ENCODE measurements around the gene BEND4. TPM values are rescaled to one million over a fixed set of nuclear protein-coding genes. Genes with fewer than 3 reads are reported as not detected.

The BEND4 gene
- total and polyA plus RNA-seq, 2 of the 4 experiments (the other 2 are of a cell fraction): not detected

DNA sequence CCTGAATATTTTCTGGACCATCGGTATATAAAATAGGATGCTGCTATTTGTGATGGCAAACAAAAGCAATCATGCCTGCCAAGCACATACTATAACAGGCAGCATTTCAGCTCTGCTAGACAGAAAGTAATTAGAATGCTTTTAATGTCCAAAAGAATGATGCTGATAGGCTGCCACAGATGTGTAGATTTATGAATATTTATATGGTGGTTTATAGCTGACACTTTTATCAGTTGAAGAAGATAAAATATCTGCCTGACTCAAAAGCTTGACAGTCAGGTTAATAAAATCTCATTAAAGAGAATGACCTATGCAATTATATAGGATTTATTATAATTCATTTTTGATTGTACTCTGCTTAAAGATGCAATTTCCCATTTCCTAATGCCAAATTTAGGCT is 4.0 kb downstream of the BEND4 start:
- no peak overlapping the region for H3K14ac ChIP-seq (replicated peaks; ENCODE audit: low read depth, low read length)
- no peak overlapping the region for H3K4ac ChIP-seq (ENCODE audit: low read depth, low read length)
- H2BK15ac ChIP-seq (ENCODE audit: low read depth, low read length): no peak overlapping the region
- ChIA-PET CTCF (no interaction called here), POLR2A (ENCODE audit: unreplicated experiment) (no interaction called here)
- H3K9me1 ChIP-seq (ENCODE audit: insufficient read depth, low read length): no peaks in the 10 kb centered on the region
- WGBS, 2 experiments (ENCODE audit: extremely low coverage in 2 of 2, insufficient read length in 1 of 2): no CpG with 5 or more reads among the region's 1 CpG
- H3K27ac ChIP-seq (ENCODE audit: insufficient read depth, low read length): no peak overlapping the region
- dilution Hi-C loops (cut with HindIII; ENCODE audit: low sequenced_read_pairs, unreplicated experiment): no loop called here
- H4K5ac ChIP-seq (ENCODE audit: low read depth, low read length): no peak overlapping the region
- no peak for ATAC-seq (ENCODE audit: low read depth)
- H2BK20ac ChIP-seq (ENCODE audit: low read depth, low read length): no peak overlapping the region
- H3K36me3 ChIP-seq (ENCODE audit: control insufficient read depth, insufficient read depth, low read length): no peaks in the 10 kb centered on the region
- no peaks in the 10 kb centered on the region for H3K4me1 ChIP-seq (ENCODE audit: control insufficient read depth, insufficient read depth, low read length)
- H3K56ac ChIP-seq (ENCODE audit: extremely low read depth, insufficient read depth, low read length): no peak overlapping the region
- in situ Hi-C loops (cut with MboI; ENCODE audit: low sequenced_read_pairs): no loop called here
- no peak overlapping the region for H4K8ac ChIP-seq (ENCODE audit: low read depth in 2 of 2, low read length in 2 of 2)
- no TSS peak for BruUV-seq (replicated peaks)
- H2BK5ac ChIP-seq (ENCODE audit: low read depth, low read length, poor library complexity, severe bottlenecking): no peak overlapping the region
- no peaks in the 10 kb centered on the region for H4K20me1 ChIP-seq (ENCODE audit: insufficient read depth, low read length)
- H3K23ac ChIP-seq (ENCODE audit: low read depth, low read length): no peak overlapping the region
- no peaks in the 10 kb centered on the region; the same call in 1 of the 2 replicates for H3K9me3 ChIP-seq (ENCODE audit: control insufficient read depth, insufficient read depth, low read length)
- H3K9ac ChIP-seq (ENCODE audit: low read depth, low read length): no peak overlapping the region
- intact Hi-C loops (cut with micrococcal nuclease): no loop called here
- no peak for DNase-seq
- H3K4me3 ChIP-seq (ENCODE audit: insufficient read depth, low read depth, low read length): no peak overlapping the region
- H2AK5ac ChIP-seq (ENCODE audit: low read depth, low read length): no peak overlapping the region
- no peak for TF ChIP-seq RCOR1 (IDR thresholded peaks at IDR 0.05; ENCODE audit: insufficient replicate concordance, low read length)
- TF ChIP-seq MAZ (IDR thresholded peaks at IDR 0.05; ENCODE audit: borderline replicate concordance, low read depth, low read length): no peak
- TF ChIP-seq NFE2L2 (IDR thresholded peaks at IDR 0.05; ENCODE audit: low read depth, low read length): no peak
- no peak for TF ChIP-seq RFX5 (IDR thresholded peaks at IDR 0.05; ENCODE audit: low read depth, low read length)
- TF ChIP-seq, protein P1, sequence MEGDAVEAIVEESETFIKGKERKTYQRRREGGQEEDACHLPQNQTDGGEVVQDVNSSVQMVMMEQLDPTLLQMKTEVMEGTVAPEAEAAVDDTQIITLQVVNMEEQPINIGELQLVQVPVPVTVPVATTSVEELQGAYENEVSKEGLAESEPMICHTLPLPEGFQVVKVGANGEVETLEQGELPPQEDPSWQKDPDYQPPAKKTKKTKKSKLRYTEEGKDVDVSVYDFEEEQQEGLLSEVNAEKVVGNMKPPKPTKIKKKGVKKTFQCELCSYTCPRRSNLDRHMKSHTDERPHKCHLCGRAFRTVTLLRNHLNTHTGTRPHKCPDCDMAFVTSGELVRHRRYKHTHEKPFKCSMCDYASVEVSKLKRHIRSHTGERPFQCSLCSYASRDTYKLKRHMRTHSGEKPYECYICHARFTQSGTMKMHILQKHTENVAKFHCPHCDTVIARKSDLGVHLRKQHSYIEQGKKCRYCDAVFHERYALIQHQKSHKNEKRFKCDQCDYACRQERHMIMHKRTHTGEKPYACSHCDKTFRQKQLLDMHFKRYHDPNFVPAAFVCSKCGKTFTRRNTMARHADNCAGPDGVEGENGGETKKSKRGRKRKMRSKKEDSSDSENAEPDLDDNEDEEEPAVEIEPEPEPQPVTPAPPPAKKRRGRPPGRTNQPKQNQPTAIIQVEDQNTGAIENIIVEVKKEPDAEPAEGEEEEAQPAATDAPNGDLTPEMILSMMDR (conservative IDR thresholded peaks at IDR 0.05; ENCODE audit: low read depth, low read length): no peak
- no peak for TF ChIP-seq MAFK (IDR thresholded peaks at IDR 0.05; ENCODE audit: low read depth, low read length)
- no peak for TF ChIP-seq BHLHE40 (IDR thresholded peaks at IDR 0.05; ENCODE audit: low read depth, low read length)
- no peak for TF ChIP-seq FOS (IDR thresholded peaks at IDR 0.05; ENCODE audit: low read depth, low read length)
- no peak for TF ChIP-seq RAD21 (IDR thresholded peaks at IDR 0.05; ENCODE audit: low read length)
- TF ChIP-seq CEBPB (IDR thresholded peaks at IDR 0.05; ENCODE audit: low read depth, low read length): no peak
- no peak for TF ChIP-seq ELK1 (IDR thresholded peaks at IDR 0.05; ENCODE audit: borderline replicate concordance, low read depth, low read length)
- no peak for TF ChIP-seq USF2 (IDR thresholded peaks at IDR 0.05; ENCODE audit: low read depth, low read length)
- no peak for TF ChIP-seq MXI1 (IDR thresholded peaks at IDR 0.05; ENCODE audit: borderline replicate concordance, low read depth, low read length)
- no peak overlapping the region for H3K4me2 ChIP-seq (ENCODE audit: low read depth, low read length)
- no peaks in the 10 kb centered on the region for H3K79me1 ChIP-seq (ENCODE audit: low read depth in 1 of 2, low read length in 2 of 2)
- no peak overlapping the region for H3K18ac ChIP-seq (ENCODE audit: low read depth, low read length)
- H2BK120ac ChIP-seq (ENCODE audit: low read depth, low read length): no peak overlapping the region
- no peak overlapping the region for H2AK9ac ChIP-seq (replicated peaks; ENCODE audit: low read depth, low read length, poor library complexity)
- no peak overlapping the region for H2AFZ ChIP-seq (replicated peaks; ENCODE audit: low read length, poor library complexity)
- H4K91ac ChIP-seq (ENCODE audit: insufficient read depth, low read depth, low read length): no peak overlapping the region
- peaks cover 38% of the 10 kb centered on the region for H3K27me3 ChIP-seq (ENCODE audit: control insufficient read depth, insufficient read depth, low read length)

Measured in IMR-90 (cell line).